Measurements from ENCODE around the gene SLC18A3. TPM values are rescaled to one million over a fixed set of nuclear protein-coding genes. Genes with fewer than 3 reads are reported as not detected.

SLC18A3 gene
- total and polyA plus RNA-seq, 9 donors: 0.16 TPM; not detected in 8

GRCh38 chr10:49643241-49644034 lies 33.3 kb downstream of the SLC18A3 start:
- no peaks in the 10 kb centered on the region for H3K4me1 ChIP-seq (ENCODE audit: control insufficient read depth, insufficient read depth, low read length)
- 86% methylated on average over 3 of the region's 5 CpGs for WGBS (ENCODE audit: insufficient coverage)
- H3K36me3 ChIP-seq (ENCODE audit: control insufficient read depth, insufficient read depth, low read length): no peaks in the 10 kb centered on the region
- H3K9me3 ChIP-seq (replicated peaks; ENCODE audit: control insufficient read depth, low read depth, low read length): no peaks in the 10 kb centered on the region
- H3K4me3 ChIP-seq (ENCODE audit: low read length): no peak overlapping the region
- H3K27ac ChIP-seq (ENCODE audit: low read length): no peak overlapping the region
- no peak for DNase-seq
- peaks cover 2% of the 10 kb centered on the region for H3K27me3 ChIP-seq (ENCODE audit: control insufficient read depth, insufficient read depth, low read length)

- H3K27me3 ChIP-seq (ENCODE audit: control insufficient read depth, insufficient read depth, low read length): peaks cover 2% of the 10 kb centered on the region
Measured at GRCh38 chr10:49644035-49644646, 34.0 kb downstream of the SLC18A3 start.

GRCh38 chr10:49645417-49645816 lies 35.3 kb downstream of the SLC18A3 start:
- Histone ChIP-seq H3K36me3 (ENCODE audit: control insufficient read depth, insufficient read depth, low read length) (no peaks in the 10 kb centered on the region), H3K27ac (ENCODE audit: low read length) (no peak overlapping the region), H3K4me1 (ENCODE audit: control insufficient read depth, insufficient read depth, low read length) (no peaks in the 10 kb centered on the region), H3K9me3 (replicated peaks; ENCODE audit: control insufficient read depth, low read depth, low read length) (no peaks in the 10 kb centered on the region), H3K27me3 (ENCODE audit: control insufficient read depth, insufficient read depth, low read length) (peaks cover 8% of the 10 kb centered on the region), H3K4me3 (ENCODE audit: low read length) (no peak overlapping the region)
- 68% methylated on average over 7 of the region's 8 CpGs for WGBS (ENCODE audit: insufficient coverage)
- DNase-seq: no peak

More at GRCh38 chr10:49644035-49644646, 34.0 kb downstream of the SLC18A3 start:
- Histone ChIP-seq H3K9me3 (replicated peaks; ENCODE audit: control insufficient read depth, low read depth, low read length) (no peaks in the 10 kb centered on the region), H3K4me1 (ENCODE audit: control insufficient read depth, insufficient read depth, low read length) (no peaks in the 10 kb centered on the region), H3K36me3 (ENCODE audit: control insufficient read depth, insufficient read depth, low read length) (no peaks in the 10 kb centered on the region), H3K27ac (ENCODE audit: low read length) (no peak overlapping the region), H3K4me3 (ENCODE audit: low read length) (no peak overlapping the region)
- WGBS (ENCODE audit: insufficient coverage): 79% methylated on average over 6 of the region's 7 CpGs
- DNase-seq: no peak

- no peak overlapping the region for H3K27ac ChIP-seq (ENCODE audit: low read length)
- peaks cover 12% of the 10 kb centered on the region for H3K27me3 ChIP-seq (ENCODE audit: control insufficient read depth, insufficient read depth, low read length)
Measured at GRCh38 chr10:49645871-49646870, 36.1 kb downstream of the SLC18A3 start.

GRCh38 chr10:49647554-49647953 lies 37.4 kb downstream of the SLC18A3 start:
- no peaks in the 10 kb centered on the region for H3K4me1 ChIP-seq (ENCODE audit: control insufficient read depth, insufficient read depth, low read length)
- peaks cover 11% of the 10 kb centered on the region for H3K27me3 ChIP-seq (ENCODE audit: control insufficient read depth, insufficient read depth, low read length)
- H3K9me3 ChIP-seq (replicated peaks; ENCODE audit: control insufficient read depth, low read depth, low read length): no peaks in the 10 kb centered on the region
- 62% methylated on average over 1 of the region's 4 CpGs for WGBS (ENCODE audit: insufficient coverage)
- no peaks in the 10 kb centered on the region for H3K36me3 ChIP-seq (ENCODE audit: control insufficient read depth, insufficient read depth, low read length)
- no peak for DNase-seq
- no peak overlapping the region for H3K4me3 ChIP-seq (ENCODE audit: low read length)
- no peak overlapping the region for H3K27ac ChIP-seq (ENCODE audit: low read length)

More at GRCh38 chr10:49645871-49646870, 36.1 kb downstream of the SLC18A3 start:
- no peaks in the 10 kb centered on the region for H3K4me1 ChIP-seq (ENCODE audit: control insufficient read depth, insufficient read depth, low read length)
- no peaks in the 10 kb centered on the region for H3K36me3 ChIP-seq (ENCODE audit: control insufficient read depth, insufficient read depth, low read length)
- no peaks in the 10 kb centered on the region for H3K9me3 ChIP-seq (replicated peaks; ENCODE audit: control insufficient read depth, low read depth, low read length)
- 81% methylated on average over 17 of the region's 22 CpGs for WGBS (ENCODE audit: insufficient coverage)
- no peak for DNase-seq
- H3K4me3 ChIP-seq (ENCODE audit: low read length): no peak overlapping the region

- DNase-seq: no peak
- peaks cover 9% of the 10 kb centered on the region for H3K27me3 ChIP-seq (ENCODE audit: control insufficient read depth, insufficient read depth, low read length)
- H3K27ac ChIP-seq (ENCODE audit: low read length): no peak overlapping the region
- H3K4me3 ChIP-seq (ENCODE audit: low read length): no peak overlapping the region
- H3K9me3 ChIP-seq (replicated peaks; ENCODE audit: control insufficient read depth, low read depth, low read length): no peaks in the 10 kb centered on the region
- no peaks in the 10 kb centered on the region for H3K36me3 ChIP-seq (ENCODE audit: control insufficient read depth, insufficient read depth, low read length)
- no peaks in the 10 kb centered on the region for H3K4me1 ChIP-seq (ENCODE audit: control insufficient read depth, insufficient read depth, low read length)
- WGBS (ENCODE audit: insufficient coverage): 58% methylated on average over 11 of the region's 18 CpGs
Measured at GRCh38 chr10:49647985-49648795, 38.1 kb downstream of the SLC18A3 start.

- H3K4me1 ChIP-seq (ENCODE audit: control insufficient read depth, insufficient read depth, low read length): no peaks in the 10 kb centered on the region
- H3K36me3 ChIP-seq (ENCODE audit: control insufficient read depth, insufficient read depth, low read length): no peaks in the 10 kb centered on the region
- H3K4me3 ChIP-seq (ENCODE audit: low read length): no peak overlapping the region
- DNase-seq: no peak
- 21% methylated on average over 16 of the region's 17 CpGs for WGBS (ENCODE audit: insufficient coverage)
- H3K27me3 ChIP-seq (ENCODE audit: control insufficient read depth, insufficient read depth, low read length): peaks cover 9% of the 10 kb centered on the region
- H3K9me3 ChIP-seq (replicated peaks; ENCODE audit: control insufficient read depth, low read depth, low read length): no peaks in the 10 kb centered on the region
- no peak overlapping the region for H3K27ac ChIP-seq (ENCODE audit: low read length)
Measured at GRCh38 chr10:49649294-49649693, 39.2 kb downstream of the SLC18A3 start.

- no peaks in the 10 kb centered on the region for H3K9me3 ChIP-seq (replicated peaks; ENCODE audit: control insufficient read depth, low read depth, low read length)
- H3K4me1 ChIP-seq (ENCODE audit: control insufficient read depth, insufficient read depth, low read length): no peaks in the 10 kb centered on the region
- H3K4me3 ChIP-seq (ENCODE audit: low read length): no peak overlapping the region
- H3K27ac ChIP-seq (ENCODE audit: low read length): no peak overlapping the region
- 65% methylated on average over 5 of the region's 8 CpGs for WGBS (ENCODE audit: insufficient coverage)
- no peaks in the 10 kb centered on the region for H3K36me3 ChIP-seq (ENCODE audit: control insufficient read depth, insufficient read depth, low read length)
- peaks cover 9% of the 10 kb centered on the region for H3K27me3 ChIP-seq (ENCODE audit: control insufficient read depth, insufficient read depth, low read length)
- no peak for DNase-seq
Measured at GRCh38 chr10:49649936-49650723, 40.0 kb downstream of the SLC18A3 start.

- H3K9me3 ChIP-seq (replicated peaks; ENCODE audit: control insufficient read depth, low read depth, low read length): no peaks in the 10 kb centered on the region
- no peak overlapping the region for H3K4me3 ChIP-seq (ENCODE audit: low read length)
- H3K4me1 ChIP-seq (ENCODE audit: control insufficient read depth, insufficient read depth, low read length): no peaks in the 10 kb centered on the region
- H3K27ac ChIP-seq (ENCODE audit: low read length): no peak overlapping the region
- 80% methylated on average over 1 of the region's 1 CpG for WGBS (ENCODE audit: insufficient coverage)
- H3K36me3 ChIP-seq (ENCODE audit: control insufficient read depth, insufficient read depth, low read length): no peaks in the 10 kb centered on the region
- H3K27me3 ChIP-seq (ENCODE audit: control insufficient read depth, insufficient read depth, low read length): peaks cover 9% of the 10 kb centered on the region
- no peak for DNase-seq
Measured at GRCh38 chr10:49650724-49651034, 40.6 kb downstream of the SLC18A3 start.
